BLaER1 (cell line): ENCODE results near the gene TARP.
"Not testable (repeated sequence)": the region's sequence is repeated elsewhere in the genome, so short reads cannot be mapped to it uniquely, and the experiment has no call there.

Experiments used
- H3K27ac ChIP-seq: shearing (Covaris generic); formaldehyde crosslinking; 2 replicates; pipeline ENCODE4 v1.8.1; 2022
- H3K27me3 ChIP-seq: shearing (Covaris generic); formaldehyde crosslinking; 2 replicates; pipeline ENCODE4 v1.8.1; 2022
- H3K36me3 ChIP-seq: shearing (Covaris generic); formaldehyde crosslinking; 2 replicates; pipeline ENCODE4 v1.8.1; 2022
- H3K4me1 ChIP-seq: shearing (Covaris generic); formaldehyde crosslinking; 2 replicates; pipeline ENCODE4 v1.8.1; 2022
- H3K4me2 ChIP-seq: shearing (Covaris generic); formaldehyde crosslinking; 2 replicates; pipeline ENCODE4 v1.8.1; 2022
- H3K4me3 ChIP-seq: shearing (Covaris generic); formaldehyde crosslinking; 2 replicates; pipeline ENCODE4 v1.8.1; 2022
- H3K9ac ChIP-seq: shearing (Covaris generic); formaldehyde crosslinking; 2 replicates; pipeline ENCODE4 v1.8.1; 2022
- H3K9me3 ChIP-seq: shearing (Covaris generic); formaldehyde crosslinking; 2 replicates; pipeline ENCODE4 v1.8.1; 2022
- H4K20me1 ChIP-seq: shearing (Covaris generic); formaldehyde crosslinking; 2 replicates; pipeline ENCODE4 v1.8.1; 2022
- Cebpa-rat ChIP-seq: shearing (Covaris generic); IDR thresholded peaks from 2 replicates; pipeline ENCODE4 v1.8.1; 2022

TARP gene

DNA sequence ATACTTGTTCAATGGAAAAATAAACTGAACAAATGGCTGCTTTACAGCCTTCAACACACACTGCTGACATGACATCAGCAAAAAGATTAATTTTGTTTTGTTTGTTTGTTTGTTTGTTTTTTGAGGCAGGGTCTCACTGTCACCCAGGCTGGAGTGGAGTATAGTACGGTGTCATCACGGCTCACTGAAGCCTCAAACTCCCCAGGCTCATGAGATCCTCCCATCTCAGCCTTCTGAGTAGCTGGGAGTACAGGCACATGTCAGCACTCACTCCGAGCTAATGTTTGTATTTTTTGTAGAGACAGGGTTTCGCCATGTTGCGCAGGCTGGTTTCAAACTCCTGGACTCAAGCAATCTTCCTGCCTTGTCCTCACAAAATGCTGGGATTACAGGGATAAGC, 10.9 kb downstream of the TARP start:
- H3K4me1 ChIP-seq: no peaks in the 10 kb centered on the region
- H3K36me3 ChIP-seq: no peaks in the 10 kb centered on the region
- no peaks in the 10 kb centered on the region for H4K20me1 ChIP-seq
- H3K9ac ChIP-seq: no peak overlapping the region
- no peak overlapping the region for H3K4me3 ChIP-seq
- no peak for TF ChIP-seq Cebpa-rat
- no peak overlapping the region for H3K27ac ChIP-seq
- no peak overlapping the region for H3K4me2 ChIP-seq
- H3K9me3 ChIP-seq: no peaks in the 10 kb centered on the region
- no peaks in the 10 kb centered on the region for H3K27me3 ChIP-seq

DNA sequence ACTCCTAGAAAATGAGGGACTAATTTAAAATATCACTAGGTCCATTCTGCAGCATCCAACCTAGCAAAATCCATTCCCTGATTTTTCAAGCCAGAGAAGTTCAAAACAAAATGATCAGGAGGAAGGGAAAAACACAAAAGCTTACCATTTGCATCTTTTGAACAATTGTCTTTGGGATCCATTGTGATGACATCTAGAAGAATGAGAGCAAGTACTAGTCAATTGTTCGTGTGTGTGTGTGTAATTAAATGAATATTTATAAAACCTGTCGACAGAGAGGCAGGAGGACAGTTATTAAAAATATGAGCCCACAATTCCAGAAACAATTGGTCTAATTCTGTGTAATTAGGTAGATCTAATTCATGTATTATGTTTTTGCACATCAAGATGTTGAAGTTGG, 11.4 kb downstream of the TARP start:
- not testable (repeated sequence) for H3K9ac ChIP-seq, H3K36me3 ChIP-seq, H3K4me1 ChIP-seq, H4K20me1 ChIP-seq, H3K9me3 ChIP-seq, H3K27ac ChIP-seq, H3K4me3 ChIP-seq, H3K27me3 ChIP-seq, H3K4me2 ChIP-seq

DNA sequence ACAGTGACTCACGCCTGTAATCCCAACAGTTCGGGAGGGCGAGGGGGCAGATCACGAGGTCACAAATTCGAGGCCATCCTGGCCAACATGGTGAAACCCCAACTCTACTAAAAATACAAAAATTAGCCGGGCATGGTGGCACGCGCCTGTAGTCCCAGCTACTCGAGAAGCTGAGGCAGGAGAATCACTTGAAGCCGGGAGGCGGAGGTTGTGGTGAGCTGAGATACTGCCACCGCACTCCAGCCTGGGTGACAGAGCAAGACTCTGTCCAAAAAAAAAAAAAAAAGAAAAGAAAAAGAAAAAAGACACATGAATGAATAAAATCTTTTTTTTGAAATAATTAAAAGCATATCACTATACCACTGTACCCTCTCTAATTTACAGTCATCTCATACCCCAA, 11.8 kb downstream of the TARP start:
- not testable (repeated sequence) for H3K9me3 ChIP-seq, H3K27ac ChIP-seq, H3K9ac ChIP-seq, H4K20me1 ChIP-seq, H3K27me3 ChIP-seq, H3K4me2 ChIP-seq, H3K4me1 ChIP-seq, H3K4me3 ChIP-seq, H3K36me3 ChIP-seq

DNA sequence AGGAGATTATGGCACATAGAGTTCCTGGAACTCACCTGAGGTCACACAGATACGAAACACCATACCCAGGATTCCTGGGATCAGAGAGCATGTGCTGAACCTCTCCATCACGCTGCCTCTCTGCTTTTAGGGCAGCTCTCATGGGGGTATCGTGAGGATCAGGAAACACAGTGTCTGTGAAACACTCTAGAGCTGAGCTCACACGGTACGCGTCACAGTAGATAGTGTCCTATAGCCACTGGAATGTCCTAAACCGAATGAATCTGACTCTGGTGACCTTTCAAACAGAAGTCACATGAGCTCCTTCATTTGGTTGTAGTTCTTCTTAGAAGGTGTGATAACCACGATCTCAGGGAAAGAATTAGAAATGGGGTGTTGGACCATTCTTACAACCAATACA, 14.3 kb downstream of the TARP start:
- H3K9me3 ChIP-seq, H3K4me3 ChIP-seq, H3K4me2 ChIP-seq, H3K9ac ChIP-seq, H4K20me1 ChIP-seq, H3K4me1 ChIP-seq, H3K36me3 ChIP-seq, H3K27ac ChIP-seq, H3K27me3 ChIP-seq: not testable (repeated sequence)

DNA sequence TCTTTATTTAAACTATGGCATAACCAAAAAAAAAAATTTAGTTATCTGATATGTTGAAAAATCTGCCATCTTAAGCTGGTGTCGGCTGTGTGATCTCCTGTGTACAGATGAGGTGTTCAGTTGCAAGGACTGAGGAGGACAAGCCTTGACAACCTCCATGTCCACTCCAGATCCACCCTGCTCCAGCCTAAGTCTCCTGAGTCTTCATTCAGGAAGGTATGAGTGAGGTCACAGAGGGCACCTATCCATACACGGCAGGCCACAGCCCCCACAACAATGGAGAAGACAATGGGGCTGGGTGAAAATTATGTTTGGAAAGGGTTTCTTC, 16.1 kb downstream of the TARP start:
- Histone ChIP-seq H3K4me3 (no peak overlapping the region), H3K36me3 (no peaks in the 10 kb centered on the region), H3K9ac (no peak overlapping the region), H4K20me1 (no peaks in the 10 kb centered on the region), H3K27ac (no peak overlapping the region), H3K9me3 (no peaks in the 10 kb centered on the region), H3K4me2 (no peak overlapping the region), H3K4me1 (no peaks in the 10 kb centered on the region), H3K27me3 (no peaks in the 10 kb centered on the region)
- TF ChIP-seq Cebpa-rat: no peak

DNA sequence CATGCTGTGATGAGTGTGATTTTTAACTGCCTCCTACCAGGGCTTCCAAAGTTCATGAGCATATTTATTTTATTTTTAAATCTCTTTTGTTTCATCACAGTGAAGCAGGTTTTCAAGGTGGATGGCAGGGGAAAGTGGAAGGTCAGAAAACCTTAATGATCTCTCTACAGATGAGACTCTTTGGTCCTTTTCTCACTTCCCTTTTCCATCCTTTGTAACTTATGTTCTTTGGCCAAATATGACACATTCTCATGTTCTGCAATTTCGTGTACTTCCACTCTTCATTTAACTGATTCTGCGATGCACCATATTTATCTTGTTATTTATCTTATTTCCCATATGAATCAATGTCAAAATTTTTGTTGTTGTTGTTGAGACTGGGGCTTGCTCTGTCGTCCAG, 23.6 kb downstream of the TARP start:
- not testable (repeated sequence) for H3K27ac ChIP-seq, H4K20me1 ChIP-seq, H3K9ac ChIP-seq, H3K9me3 ChIP-seq, H3K27me3 ChIP-seq, H3K4me2 ChIP-seq, H3K4me3 ChIP-seq, H3K36me3 ChIP-seq, H3K4me1 ChIP-seq

DNA sequence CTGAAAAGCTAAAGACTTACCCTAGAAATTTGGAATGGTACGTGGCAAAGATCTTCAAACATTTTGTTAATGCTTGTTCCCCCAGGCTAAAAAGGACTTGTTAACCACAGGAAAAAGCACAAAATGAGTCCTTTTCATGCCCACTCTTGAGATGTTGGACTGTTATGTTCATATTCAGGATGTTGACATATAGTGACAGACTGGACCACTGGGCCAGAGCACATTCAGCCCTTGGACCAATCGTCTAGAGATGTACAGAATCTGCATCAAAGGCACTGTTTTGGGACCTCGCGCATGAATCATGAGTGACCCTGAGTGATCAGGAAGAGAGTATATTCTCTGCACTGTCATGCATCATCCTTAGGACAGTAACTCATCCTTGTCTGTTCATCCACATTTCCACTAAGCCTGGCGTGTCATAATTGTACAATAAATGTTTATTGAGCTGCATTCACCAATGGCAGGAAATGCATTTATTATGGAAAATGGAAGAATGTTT, 25.3 kb downstream of the TARP start:
- Histone ChIP-seq H3K9me3 (no peaks in the 10 kb centered on the region), H4K20me1 (no peaks in the 10 kb centered on the region), H3K4me2 (no peak overlapping the region), H3K27ac (no peak overlapping the region), H3K36me3 (no peaks in the 10 kb centered on the region), H3K9ac (no peak overlapping the region), H3K4me1 (no peaks in the 10 kb centered on the region), H3K4me3 (no peak overlapping the region), H3K27me3 (no peaks in the 10 kb centered on the region)
- no peak for TF ChIP-seq Cebpa-rat

DNA sequence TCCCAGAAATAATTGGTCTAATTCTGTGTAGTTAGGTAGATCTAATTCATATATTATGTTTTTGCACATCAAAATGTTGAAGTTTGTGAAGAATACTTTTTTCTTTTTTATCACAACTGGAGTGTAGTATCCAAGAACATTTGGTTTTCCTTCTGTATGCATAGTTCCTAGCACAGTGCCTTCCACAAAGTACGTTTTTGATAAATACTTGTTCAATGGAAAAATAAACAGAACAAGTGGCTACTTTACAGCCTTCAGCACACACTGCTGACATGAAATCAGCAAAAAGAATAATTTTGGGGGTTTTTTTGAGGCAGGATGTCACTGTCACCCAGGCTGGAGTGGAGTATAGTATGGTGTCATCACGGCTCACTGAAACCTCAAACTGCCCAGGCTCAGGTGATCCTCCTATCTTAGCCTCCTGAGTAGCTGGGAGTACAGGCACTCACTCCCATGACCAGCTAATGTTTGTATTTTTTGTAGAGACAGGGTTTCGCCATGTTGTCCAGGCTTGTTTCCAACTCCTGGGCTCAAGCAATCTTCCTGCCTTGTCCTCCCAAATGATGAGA, 27.9 kb downstream of the TARP start:
- H3K36me3 ChIP-seq: no peaks in the 10 kb centered on the region
- no peaks in the 10 kb centered on the region for H3K27me3 ChIP-seq
- TF ChIP-seq Cebpa-rat: no peak
- H4K20me1 ChIP-seq: no peaks in the 10 kb centered on the region
- H3K27ac ChIP-seq: no peak overlapping the region
- H3K9me3 ChIP-seq: no peaks in the 10 kb centered on the region
- H3K4me2 ChIP-seq: no peak overlapping the region
- no peak overlapping the region for H3K4me3 ChIP-seq
- H3K9ac ChIP-seq: no peak overlapping the region
- H3K4me1 ChIP-seq: no peaks in the 10 kb centered on the region

DNA sequence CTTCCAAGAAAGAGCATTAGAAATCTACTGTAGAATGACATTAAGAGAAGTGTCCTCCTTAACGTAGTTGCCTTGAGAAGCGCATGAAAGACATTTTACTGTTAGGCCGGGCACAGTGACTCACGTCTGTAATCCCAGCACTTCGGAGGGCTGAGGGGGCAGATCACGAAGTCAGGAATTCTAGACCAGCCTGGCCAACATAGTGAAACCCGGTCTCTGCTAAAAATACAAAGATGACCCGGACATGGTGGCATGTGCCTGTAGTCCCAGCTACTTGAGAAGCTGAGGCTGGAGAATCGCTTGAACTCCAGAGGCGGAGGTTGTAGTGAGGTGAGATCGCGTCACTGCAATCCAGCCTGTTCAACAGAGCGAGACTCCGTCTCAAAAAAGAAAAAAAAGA, 28.9 kb downstream of the TARP start:
- Histone ChIP-seq H3K9me3 (no peaks in the 10 kb centered on the region), H3K27ac (no peak overlapping the region)
- no peak for TF ChIP-seq Cebpa-rat

DNA sequence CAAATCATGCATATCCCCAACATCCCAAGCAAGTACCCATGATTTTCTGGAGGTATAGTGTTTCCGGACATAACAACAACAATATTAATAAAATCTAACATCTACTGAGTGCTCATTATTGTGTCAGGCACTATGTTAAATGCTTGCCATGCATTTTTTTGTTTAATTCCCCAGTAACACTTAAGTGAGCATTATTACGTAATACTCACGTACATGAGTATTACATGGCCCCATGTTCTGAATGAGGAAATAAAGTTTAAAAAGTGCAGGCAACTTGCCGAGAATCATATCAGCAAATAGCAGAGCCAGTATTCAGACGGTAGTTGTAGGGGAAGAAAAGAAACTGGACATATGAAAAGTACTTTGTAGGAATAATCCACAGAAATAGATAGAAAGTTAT, 30.1 kb downstream of the TARP start:
- H3K27ac ChIP-seq, H3K27me3 ChIP-seq, H3K4me2 ChIP-seq, H3K9me3 ChIP-seq, H3K4me3 ChIP-seq, H3K4me1 ChIP-seq, H4K20me1 ChIP-seq, H3K36me3 ChIP-seq, H3K9ac ChIP-seq: not testable (repeated sequence)
- TF ChIP-seq Cebpa-rat: peak; percentile 49; the same call in 1 of the 2 replicates

More for the DNA sequence above, 28.9 kb downstream of the TARP start:
- Histone ChIP-seq H3K27me3 (no peaks in the 10 kb centered on the region), H3K4me1 (no peaks in the 10 kb centered on the region), H4K20me1 (no peaks in the 10 kb centered on the region), H3K4me3 (no peak overlapping the region), H3K4me2 (no peak overlapping the region), H3K36me3 (no peaks in the 10 kb centered on the region), H3K9ac (no peak overlapping the region)

DNA sequence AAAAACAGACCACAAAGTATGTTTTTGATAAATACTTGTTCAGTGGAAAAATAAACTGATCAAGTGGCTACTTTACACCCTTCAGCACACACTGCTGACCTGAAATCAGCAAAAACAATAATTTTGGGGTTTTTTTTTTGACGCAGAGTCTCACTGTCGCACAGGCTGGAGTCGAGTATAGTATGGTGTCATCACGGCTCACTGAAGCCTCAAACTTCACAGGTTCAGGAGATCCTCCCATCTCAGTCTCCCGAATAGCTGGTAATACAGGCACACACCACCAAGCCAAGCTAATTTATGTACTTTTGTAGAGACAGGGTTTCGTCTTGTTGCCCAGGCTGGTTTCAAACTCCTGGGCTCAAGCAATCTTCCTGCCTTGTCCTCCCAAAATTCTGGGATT, 30.6 kb downstream of the TARP start:
- no peak overlapping the region for H3K9ac ChIP-seq
- H3K9me3 ChIP-seq: no peaks in the 10 kb centered on the region
- H3K4me2 ChIP-seq: no peak overlapping the region
- H3K36me3 ChIP-seq: no peaks in the 10 kb centered on the region
- no peak overlapping the region for H3K4me3 ChIP-seq
- H3K4me1 ChIP-seq: no peaks in the 10 kb centered on the region
- no peak for TF ChIP-seq Cebpa-rat
- H3K27me3 ChIP-seq: no peaks in the 10 kb centered on the region
- H4K20me1 ChIP-seq: no peaks in the 10 kb centered on the region
- H3K27ac ChIP-seq: no peak overlapping the region
